H1 (cell line): ENCODE data around the gene TRIP13.

ENCODE experiments used
- CTCF ChIP-seq, 3 experiments: IDR thresholded peaks; 1 replicate in 2 of 3; 2 replicates in 1 of 3; pipeline versions ENCODE4 v1.5.1 to v1.6.1; 2011; ENCODE audit warnings: low read length in 3 of 3, mild to moderate bottlenecking in 3 of 3, inconsistent platforms in 2 of 3, low read depth in 1 of 3, moderate library complexity in 1 of 3; ENCODE audit not compliant: insufficient read depth in 1 of 3; ENCODE audit errors: control extremely low read depth in 1 of 3
- POLR2AphosphoS5 ChIP-seq: IDR thresholded peaks from 2 replicates; pipeline ENCODE4 v1.6.1; 2011; ENCODE audit warnings: low read depth, low read length

- no peak for TF ChIP-seq CTCF (IDR thresholded peaks at IDR 0.05; ENCODE audit: control extremely low read depth in 1 of 3, insufficient read depth in 1 of 3, low read depth in 1 of 3, low read length in 3 of 3)
- no peak for TF ChIP-seq POLR2AphosphoS5
Measured at GRCh38 chr5:870956-871355, 21.7 kb upstream of the TRIP13 start.
